ENCODE data around the gene SIGLEC1. TPM values are rescaled to one million over a fixed set of nuclear protein-coding genes. Genes with fewer than 3 reads are reported as not detected.

The SIGLEC1 gene
- total and polyA plus RNA-seq, 2 experiments from 2014 or later, result not detected

GRCh38 chr20:3753098-3753497, 40.7 kb upstream of the SIGLEC1 start:
- no peak overlapping the region for H3K27ac ChIP-seq (ENCODE audit: low read depth)
- H3K4me3 ChIP-seq, result peak overlapping the region; percentile 73
- no peaks in the 10 kb centered on the region for H3K9me2 ChIP-seq (ENCODE audit: insufficient read depth)
- DNase-seq (ENCODE audit: low spot score), result peak; percentile 91
- peaks cover 15% of the 10 kb centered on the region for H3K4me1 Mint-ChIP-seq
- peaks cover 31% of the 10 kb centered on the region for H3K27me3 Mint-ChIP-seq (ENCODE audit: insufficient read depth, low read depth, poor library complexity)
- H4K20me1 ChIP-seq (replicated peaks; ENCODE audit: insufficient read depth), result peaks cover 16% of the 10 kb centered on the region
- H3K36me3 ChIP-seq (ENCODE audit: insufficient read depth), result peaks cover 7% of the 10 kb centered on the region; the same call in 1 of the 2 replicates
- H3K9me3 Mint-ChIP-seq, result peaks cover 4% of the 10 kb centered on the region; the same call in 1 of the 3 replicates
- peaks cover 14% of the 10 kb centered on the region for H3F3A ChIP-seq (replicated peaks; ENCODE audit: low read depth)
- H3K79me2 ChIP-seq (replicated peaks; ENCODE audit: insufficient read depth), result no peaks in the 10 kb centered on the region
- peak overlapping the region; percentile 93 for H3K4me2 ChIP-seq
- H2AFZ ChIP-seq, result no peak overlapping the region
- peaks cover 12% of the 10 kb centered on the region for H3K36me3 Mint-ChIP-seq (ENCODE audit: low read depth)
- ATAC-seq, result peak; percentile 53
- H3K4me1 ChIP-seq (ENCODE audit: insufficient read depth), result peaks cover 12% of the 10 kb centered on the region; the same call in 1 of the 2 replicates
- H3K4me3 Mint-ChIP-seq, result peak overlapping the region; percentile 74; the same call in 2 of the 3 replicates
- peaks cover 22% of the 10 kb centered on the region for H3K27me3 ChIP-seq (ENCODE audit: insufficient read depth)
- no peak for TF ChIP-seq CREB1 (CRISPR knock-in tag; IDR thresholded peaks at IDR 0.05; ENCODE audit: low read depth)
- TF ChIP-seq ETS1 (IDR thresholded peaks at IDR 0.05), result no peak
- peak; percentile 43; the same call in 1 of the 2 replicates for TF ChIP-seq POLR2AphosphoS5 (IDR thresholded peaks at IDR 0.05; ENCODE audit: low read depth)
- TF ChIP-seq ZNF331 (CRISPR knock-in tag; IDR thresholded peaks at IDR 0.05; ENCODE audit: low read depth), result no peak
- TF ChIP-seq NANOG (IDR thresholded peaks at IDR 0.05; ENCODE audit: borderline replicate concordance), result no peak
- no peak for TF ChIP-seq STAT1 (IDR thresholded peaks at IDR 0.05; ENCODE audit: unreplicated experiment)
- TF ChIP-seq, protein P1, sequence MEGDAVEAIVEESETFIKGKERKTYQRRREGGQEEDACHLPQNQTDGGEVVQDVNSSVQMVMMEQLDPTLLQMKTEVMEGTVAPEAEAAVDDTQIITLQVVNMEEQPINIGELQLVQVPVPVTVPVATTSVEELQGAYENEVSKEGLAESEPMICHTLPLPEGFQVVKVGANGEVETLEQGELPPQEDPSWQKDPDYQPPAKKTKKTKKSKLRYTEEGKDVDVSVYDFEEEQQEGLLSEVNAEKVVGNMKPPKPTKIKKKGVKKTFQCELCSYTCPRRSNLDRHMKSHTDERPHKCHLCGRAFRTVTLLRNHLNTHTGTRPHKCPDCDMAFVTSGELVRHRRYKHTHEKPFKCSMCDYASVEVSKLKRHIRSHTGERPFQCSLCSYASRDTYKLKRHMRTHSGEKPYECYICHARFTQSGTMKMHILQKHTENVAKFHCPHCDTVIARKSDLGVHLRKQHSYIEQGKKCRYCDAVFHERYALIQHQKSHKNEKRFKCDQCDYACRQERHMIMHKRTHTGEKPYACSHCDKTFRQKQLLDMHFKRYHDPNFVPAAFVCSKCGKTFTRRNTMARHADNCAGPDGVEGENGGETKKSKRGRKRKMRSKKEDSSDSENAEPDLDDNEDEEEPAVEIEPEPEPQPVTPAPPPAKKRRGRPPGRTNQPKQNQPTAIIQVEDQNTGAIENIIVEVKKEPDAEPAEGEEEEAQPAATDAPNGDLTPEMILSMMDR (conservative IDR thresholded peaks at IDR 0.05; ENCODE audit: low read depth in 2 of 2), result peak; percentile 77 to 89
- no peak for TF ChIP-seq REST (IDR thresholded peaks at IDR 0.05; ENCODE audit: unreplicated experiment)
- TF ChIP-seq ZNF114 (CRISPR knock-in tag; IDR thresholded peaks at IDR 0.05), result no peak
- TF ChIP-seq EZH2phosphoT487 (IDR thresholded peaks at IDR 0.05; ENCODE audit: unreplicated experiment), result no peak
- TF ChIP-seq EZH2 (IDR thresholded peaks at IDR 0.05; ENCODE audit: low read depth, unreplicated experiment), result no peak
- TF ChIP-seq JUNB (IDR thresholded peaks at IDR 0.05; ENCODE audit: unreplicated experiment), result no peak
- TF ChIP-seq ZNF462 (CRISPR knock-in tag; IDR thresholded peaks at IDR 0.05), result no peak
- H3K27ac Mint-ChIP-seq, result no peak overlapping the region
